OCI-LY7 (cell line): ENCODE data around the gene PITX2. TPM values are rescaled to one million over a fixed set of nuclear protein-coding genes. Genes with fewer than 3 reads are reported as not detected.
"Not testable (repeated sequence)": the region's sequence is repeated elsewhere in the genome, so short reads cannot be mapped to it uniquely, and the experiment has no call there.

Experiments
- BruUV-seq: library from RNA; stranded (reverse); fragments of 400-500 nt; replicated peaks from 2 replicates; lab custom pipeline; 2021; lab: Mats Ljungman, UMichigan
- CTCF ChIA-PET: fragments of 300-600 bp; sonication (Branson Sonifier 250); formaldehyde crosslinking; loops from one replicate; lab custom pipeline; 2022; ENCODE audit warnings: antibody characterized with exemption; ENCODE audit not compliant: unreplicated experiment; lab: Charles Lee
- POLR2A ChIA-PET: fragments of 300-600 bp; sonication (Branson Sonifier 250); formaldehyde crosslinking; loops from one replicate; lab custom pipeline; 2022; ENCODE audit warnings: antibody characterized with exemption; lab: Charles Lee
- DNase-seq: peaks from one replicate; pipeline ENCODE4 v3.0.0-alpha.2; 2015; ENCODE audit warnings: low spot score
- H2AFZ ChIP-seq: fragments of 200-600 bp; sonication (generic), shearing (Covaris generic); 2 replicates; pipeline ENCODE4 v1.6.1; 2014; ENCODE audit warnings: mild to moderate bottlenecking, antibody characterized with exemption, low read length, moderate library complexity
- H3K27ac ChIP-seq: fragments of 200-600 bp; sonication (generic); 2 replicates; pipeline ENCODE4 v1.5.1; 2014; ENCODE audit warnings: mixed run types, low read depth, mild to moderate bottlenecking, moderate library complexity, low read length, inconsistent platforms; ENCODE audit not compliant: poor library complexity, severe bottlenecking
- H3K36me3 ChIP-seq: fragments of 200-600 bp; sonication (generic); 2 replicates; pipeline ENCODE4 v1.6.1; 2014; ENCODE audit warnings: mild to moderate bottlenecking, antibody characterized with exemption, low read length, moderate library complexity, mixed read lengths; ENCODE audit not compliant: insufficient read depth
- H3K4me1 ChIP-seq: fragments of 200-600 bp; sonication (generic); 2 replicates; pipeline ENCODE4 v1.5.1; 2014; ENCODE audit warnings: mild to moderate bottlenecking, low read length; ENCODE audit not compliant: insufficient read depth, poor library complexity, severe bottlenecking
- H3K4me2 ChIP-seq: fragments of 200-600 bp; sonication (generic); 2 replicates; pipeline ENCODE4 v1.6.1; 2014; ENCODE audit warnings: mild to moderate bottlenecking, low read length
- H3K4me3 ChIP-seq: fragments of 200-600 bp; sonication (generic); 2 replicates; pipeline ENCODE4 v1.5.1; 2014; ENCODE audit warnings: mild to moderate bottlenecking, low read depth, low read length; ENCODE audit not compliant: poor library complexity, severe bottlenecking
- H3K79me2 ChIP-seq: fragments of 200-600 bp; sonication (generic); 2 replicates; pipeline ENCODE4 v1.6.1; 2016; ENCODE audit warnings: low read depth, mild to moderate bottlenecking, low read length, moderate library complexity, mixed read lengths; ENCODE audit not compliant: insufficient read depth
- H3K9me2 ChIP-seq: fragments of 200-600 bp; sonication (generic); 2 replicates; pipeline ENCODE4 v1.6.1; 2016; ENCODE audit warnings: mild to moderate bottlenecking, low read length, mixed read lengths; ENCODE audit not compliant: insufficient read depth
- H3K9me3 ChIP-seq: fragments of 200-600 bp; sonication (generic); 2 replicates; pipeline ENCODE4 v1.6.1; 2014; ENCODE audit warnings: mild to moderate bottlenecking, mixed run types, low read length, mixed read lengths
- H4K20me1 ChIP-seq: fragments of 200-600 bp; sonication (generic); 2 replicates; pipeline ENCODE4 v1.6.1; 2014; ENCODE audit warnings: mild to moderate bottlenecking, antibody characterized with exemption, low read length, moderate library complexity, mixed read lengths; ENCODE audit not compliant: insufficient read depth
- EZH2phosphoT487 ChIP-seq: fragments of 200-600 bp; sonication (generic); IDR thresholded peaks from 2 replicates; pipeline ENCODE4 v1.6.1; 2018; ENCODE audit warnings: low read depth, borderline replicate concordance, mild to moderate bottlenecking, mixed run types, antibody characterized with exemption, low read length, moderate library complexity, mixed read lengths
- intact Hi-C: fragments of 100-400 bp; cut with micrococcal nuclease; formaldehyde crosslinking; loops from one replicate; pipeline ENCODE4 v1.10.0; 2022; ENCODE audit not compliant: unreplicated experiment
- total RNA-seq, 2 experiments: library from RNA; depleted of rRNA in 1 of 2; stranded (reverse); fragments of >200 nt in 1 of 2; shearing (Covaris generic) in 1 of 2; gene quantifications; 2 replicates each; pipeline ENCODE4 v1.2.3, GENCODE V29; 2014 to 2022
- TF ChIP-seq, protein P1 (sequence below): fragments of 200-600 bp; sonication (generic); conservative IDR thresholded peaks from 2 replicates; pipeline ENCODE4 v1.5.1; 2014; ENCODE audit warnings: mild to moderate bottlenecking, antibody characterized with exemption, low read length, moderate library complexity, mixed read lengths

Gene PITX2
- total RNA-seq, 2 experiments from 2014 or later = 4.4 to 6.5 TPM

DNA sequence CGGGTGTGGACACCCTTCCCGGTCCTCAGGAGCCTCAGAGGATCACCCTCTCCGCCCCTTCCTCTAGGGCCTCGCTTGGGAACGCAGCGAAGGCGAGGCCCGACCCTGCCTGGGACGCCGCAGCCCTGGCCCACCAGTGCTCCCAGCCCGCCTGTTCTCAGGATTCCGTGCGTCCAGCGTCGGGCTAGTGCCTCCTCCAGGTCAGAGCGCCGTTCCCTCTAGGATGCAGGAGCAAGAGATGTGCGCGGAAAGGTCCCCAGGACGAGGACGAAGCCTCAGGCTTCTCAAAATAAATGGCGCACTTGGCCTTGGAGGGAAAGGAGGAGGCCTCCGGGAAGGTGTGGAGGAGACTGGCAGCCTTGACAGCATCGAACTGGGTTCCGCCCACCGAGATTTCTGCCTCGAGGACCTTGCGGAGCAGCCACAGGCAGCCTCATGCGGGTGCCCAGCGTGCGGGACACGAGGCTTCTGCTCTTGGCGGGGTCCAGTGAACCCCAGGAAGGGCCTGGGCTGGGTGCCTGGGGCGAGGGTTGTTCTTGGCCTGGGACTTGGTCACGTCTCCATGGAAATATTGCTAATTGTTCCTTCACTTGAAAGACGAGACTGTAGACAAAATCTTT, 35.1 kb downstream of the PITX2 start:
- Histone ChIP-seq H3K4me3 (no peak overlapping the region), H3K4me1 (no peaks in the 10 kb centered on the region), H3K9me2 (no peaks in the 10 kb centered on the region), H3K9me3 (no peaks in the 10 kb centered on the region), H3K4me2 (no peak overlapping the region), H3K36me3 (no peaks in the 10 kb centered on the region), H2AFZ (no peak overlapping the region), H3K79me2 (no peaks in the 10 kb centered on the region), H3K27ac (no peak overlapping the region), H4K20me1 (no peaks in the 10 kb centered on the region)
- ChIA-PET POLR2A (no interaction called here), CTCF (no interaction called here)
- no peak for DNase-seq
- TF ChIP-seq, protein P1, sequence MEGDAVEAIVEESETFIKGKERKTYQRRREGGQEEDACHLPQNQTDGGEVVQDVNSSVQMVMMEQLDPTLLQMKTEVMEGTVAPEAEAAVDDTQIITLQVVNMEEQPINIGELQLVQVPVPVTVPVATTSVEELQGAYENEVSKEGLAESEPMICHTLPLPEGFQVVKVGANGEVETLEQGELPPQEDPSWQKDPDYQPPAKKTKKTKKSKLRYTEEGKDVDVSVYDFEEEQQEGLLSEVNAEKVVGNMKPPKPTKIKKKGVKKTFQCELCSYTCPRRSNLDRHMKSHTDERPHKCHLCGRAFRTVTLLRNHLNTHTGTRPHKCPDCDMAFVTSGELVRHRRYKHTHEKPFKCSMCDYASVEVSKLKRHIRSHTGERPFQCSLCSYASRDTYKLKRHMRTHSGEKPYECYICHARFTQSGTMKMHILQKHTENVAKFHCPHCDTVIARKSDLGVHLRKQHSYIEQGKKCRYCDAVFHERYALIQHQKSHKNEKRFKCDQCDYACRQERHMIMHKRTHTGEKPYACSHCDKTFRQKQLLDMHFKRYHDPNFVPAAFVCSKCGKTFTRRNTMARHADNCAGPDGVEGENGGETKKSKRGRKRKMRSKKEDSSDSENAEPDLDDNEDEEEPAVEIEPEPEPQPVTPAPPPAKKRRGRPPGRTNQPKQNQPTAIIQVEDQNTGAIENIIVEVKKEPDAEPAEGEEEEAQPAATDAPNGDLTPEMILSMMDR = no peak
- no peak for TF ChIP-seq EZH2phosphoT487
- intact Hi-C loops = no loop called here
- BruUV-seq = no TSS peak

- Histone ChIP-seq H3K4me3 (no peak overlapping the region), H3K36me3 (no peaks in the 10 kb centered on the region), H3K4me2 (no peak overlapping the region), H3K4me1 (no peaks in the 10 kb centered on the region), H3K9me2 (no peaks in the 10 kb centered on the region), H3K9me3 (no peaks in the 10 kb centered on the region), H3K79me2 (no peaks in the 10 kb centered on the region), H4K20me1 (no peaks in the 10 kb centered on the region), H2AFZ (no peak overlapping the region), H3K27ac (no peak overlapping the region)
- ChIA-PET CTCF (no interaction called here), POLR2A (interaction anchor here (0.7 kb wide), 2 partner anchors 42 to 1690 kb away, joined by 3 read pairs; no protein-coding TSS in a partner anchor)
- peak; percentile 37 for DNase-seq
- intact Hi-C loops = no loop called here
- TF ChIP-seq EZH2phosphoT487 = no peak
- TF ChIP-seq, protein P1 = peak; percentile 74
- no TSS peak for BruUV-seq
These were observed 36.6 kb downstream of the PITX2 start for GRCh38 chr4:110586131-110586850.

DNA sequence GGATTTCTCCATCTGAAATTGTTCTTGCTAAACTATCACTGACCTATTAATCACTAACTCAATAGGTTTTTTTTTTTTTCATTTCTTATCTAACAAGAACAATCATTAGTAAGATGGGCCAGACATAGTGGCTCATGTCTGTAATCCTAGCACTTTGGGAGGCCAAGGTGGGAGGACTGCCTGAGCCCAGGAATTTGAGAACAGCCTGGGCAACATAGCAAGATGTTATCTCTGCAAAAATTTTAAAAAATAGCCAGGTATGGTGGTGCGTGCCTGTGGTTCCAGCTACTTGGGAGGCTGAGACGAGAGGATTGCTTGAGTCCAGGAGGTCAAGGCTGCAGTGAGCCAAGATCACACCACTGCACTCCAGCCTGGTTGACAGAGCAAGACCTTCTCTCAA, 46.2 kb downstream of the PITX2 start:
- CTCF ChIA-PET, intact Hi-C loops: not testable (repeated sequence)

More for the DNA sequence above, 46.2 kb downstream of the PITX2 start:
- H4K20me1 ChIP-seq, H3K9me2 ChIP-seq, H3K4me2 ChIP-seq, POLR2A ChIA-PET, H2AFZ ChIP-seq, BruUV-seq, DNase-seq, H3K4me3 ChIP-seq, H3K79me2 ChIP-seq, H3K4me1 ChIP-seq, H3K9me3 ChIP-seq, H3K36me3 ChIP-seq, H3K27ac ChIP-seq: not testable (repeated sequence)

Other genes starting within 250 kb of the PITX2 start
- not detected in 2 replicates for gene ENPEP, start 146.9 kb downstream of the PITX2 start, total RNA-seq (2014; rRNA removed; shearing (Covaris generic))
- 0.09 and 0.21 TPM in 2 replicates for gene ENPEP, start 146.9 kb downstream of the PITX2 start, total RNA-seq (2022)